Ureter (tissue), 1 donor: ENCODE results near the gene DNTT. TPM values are rescaled to one million over a fixed set of nuclear protein-coding genes. Genes with fewer than 3 reads are reported as not detected.
A peak's percentile ranks its signal among the peaks of the same experiment; 100 is the strongest.

ENCODE experiments used
- DNase-seq: peaks from one replicate; pipeline ENCODE4 v3.0.0-alpha.2; 2020; ENCODE audit warnings: low spot score
- total RNA-seq: library from RNA; stranded (reverse); gene quantifications from one replicate; pipeline ENCODE4 v1.2.4, GENCODE V29; 2023
- donor health status: DM: yes; HTN: yes; CAD: no.

DNTT gene
- total RNA-seq, 1 donor from 2014 or later: not detected

DNA sequence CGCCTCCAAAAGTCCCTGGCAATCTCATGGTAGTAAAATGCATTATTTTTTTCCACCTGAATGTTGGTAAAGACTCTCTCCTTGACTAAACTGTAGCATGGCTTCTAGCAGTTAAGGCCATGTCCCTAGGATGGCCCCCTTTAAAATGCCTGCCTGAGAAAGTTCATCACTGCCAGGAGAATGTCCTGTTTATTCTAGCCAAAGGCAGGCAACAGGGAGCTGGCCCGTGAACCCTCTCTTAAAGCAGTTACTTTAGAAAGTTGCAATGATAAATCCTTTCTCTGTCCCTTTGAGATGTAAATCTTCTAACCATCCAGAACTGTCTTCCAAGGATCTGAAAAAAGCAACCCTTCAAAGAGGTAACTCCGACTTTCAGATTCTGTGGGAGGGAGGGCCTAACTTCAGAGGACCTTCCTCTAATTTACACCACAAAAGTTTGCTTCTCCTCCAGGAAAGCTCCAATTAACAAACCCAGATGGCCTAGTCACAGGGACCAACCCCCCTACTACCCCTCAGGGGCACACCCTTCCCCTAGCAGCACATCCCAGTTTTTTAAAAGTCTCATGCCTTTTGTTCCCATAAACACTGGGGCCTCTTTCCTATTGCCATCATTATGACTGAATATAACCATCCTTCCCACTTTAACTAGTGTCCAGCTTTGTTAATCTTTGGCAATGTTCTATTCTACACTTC is 5.5 kb downstream of the DNTT start:
- no peak for DNase-seq

DNA sequence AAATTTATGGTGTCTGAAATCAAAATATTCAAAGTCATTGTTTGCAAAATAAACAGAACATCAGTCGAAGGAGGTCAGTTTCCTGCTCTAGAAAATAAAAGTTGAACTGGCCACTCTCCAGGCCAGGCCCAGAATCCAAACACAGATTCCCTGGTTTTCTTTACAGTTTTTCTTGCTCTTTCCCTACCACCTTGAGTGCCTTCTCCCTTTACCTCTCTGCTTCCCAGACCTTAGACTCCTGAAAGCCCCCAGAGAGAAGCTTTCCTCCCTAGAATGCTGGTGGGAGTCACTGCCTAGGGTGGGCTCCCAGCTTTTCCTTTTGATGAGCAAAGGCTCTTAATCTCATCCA is 6.1 kb downstream of the DNTT start:
- DNase-seq: no peak

DNA sequence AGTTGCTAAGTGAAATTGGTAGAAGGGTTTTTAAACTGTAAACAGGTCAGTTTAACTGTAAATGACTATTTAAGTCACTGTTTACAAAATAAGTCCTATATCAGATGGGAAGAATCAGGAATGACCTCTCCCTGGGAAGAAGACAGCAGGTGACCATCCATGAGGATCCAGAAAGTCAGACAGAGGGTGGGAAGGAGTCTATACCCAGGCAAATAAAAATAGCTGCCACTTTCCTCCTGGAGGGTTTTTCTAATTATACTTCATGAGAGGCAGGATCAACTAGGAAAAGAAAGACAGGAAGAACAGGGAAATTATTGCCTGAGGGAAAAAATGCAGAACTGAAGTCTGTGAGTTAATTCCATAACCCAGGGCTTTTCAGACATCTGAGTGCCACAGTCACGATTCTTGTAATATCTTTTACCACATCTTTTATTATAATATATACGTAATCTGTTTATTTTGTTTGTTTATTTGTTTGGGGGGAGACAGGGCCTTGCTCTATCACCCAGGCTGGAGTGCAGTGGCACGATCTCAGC is 7.0 kb downstream of the DNTT start:
- no peak for DNase-seq

DNA sequence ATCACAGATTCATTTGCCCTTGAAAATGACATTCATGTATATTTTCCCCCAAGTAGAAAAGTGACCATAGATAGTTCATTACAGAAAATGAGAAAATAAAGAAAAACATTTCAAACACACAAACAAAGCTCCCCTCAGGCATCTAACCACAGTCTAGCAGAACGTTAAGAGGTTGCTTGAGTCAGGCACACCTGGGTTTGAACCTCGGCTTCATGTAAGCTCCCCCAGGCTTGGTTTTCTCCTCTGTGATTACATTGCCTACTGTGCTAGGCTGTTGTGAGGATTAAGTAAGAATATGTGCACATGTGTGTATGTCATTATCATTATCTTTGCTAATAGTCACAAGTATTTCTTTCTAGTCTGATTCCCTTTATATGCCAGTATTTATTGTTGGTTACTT is 9.1 kb downstream of the DNTT start:
- DNase-seq: no peak

DNA sequence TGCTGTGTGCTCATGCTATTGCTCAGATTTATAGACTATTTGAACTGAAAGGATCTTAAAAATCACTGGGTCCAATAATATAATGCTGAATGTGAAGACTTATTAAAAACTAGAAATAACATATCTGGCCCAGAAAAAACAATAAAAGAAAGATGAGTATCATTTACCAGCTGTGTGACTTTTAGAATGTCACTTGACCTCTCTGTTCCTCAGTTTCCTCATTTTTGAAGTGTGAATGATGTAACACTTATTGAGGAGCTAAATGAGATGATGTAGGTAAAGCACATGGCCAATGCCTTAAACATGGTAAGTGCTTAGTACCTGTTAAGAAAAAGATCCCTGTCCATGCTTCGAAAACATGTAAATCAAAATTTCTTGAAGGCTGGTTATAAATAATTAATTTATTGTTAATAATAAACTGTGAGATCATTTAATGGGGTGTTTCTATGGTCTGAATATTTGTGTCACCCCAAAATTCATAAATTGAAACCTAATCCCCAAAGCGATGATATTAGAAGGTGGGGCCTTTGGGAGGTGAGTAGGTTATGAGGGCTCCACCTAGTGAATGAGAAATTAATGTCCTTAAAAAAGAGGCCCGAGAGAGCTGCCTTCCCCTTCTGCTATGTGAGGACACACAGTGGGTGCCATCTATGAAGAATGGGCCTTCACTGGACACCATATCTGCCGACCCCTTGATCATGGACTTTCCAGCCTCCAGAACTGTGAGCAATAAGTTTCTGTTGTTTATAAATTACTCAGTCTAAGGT is 13.0 kb downstream of the DNTT start:
- DNase-seq: no peak

DNA sequence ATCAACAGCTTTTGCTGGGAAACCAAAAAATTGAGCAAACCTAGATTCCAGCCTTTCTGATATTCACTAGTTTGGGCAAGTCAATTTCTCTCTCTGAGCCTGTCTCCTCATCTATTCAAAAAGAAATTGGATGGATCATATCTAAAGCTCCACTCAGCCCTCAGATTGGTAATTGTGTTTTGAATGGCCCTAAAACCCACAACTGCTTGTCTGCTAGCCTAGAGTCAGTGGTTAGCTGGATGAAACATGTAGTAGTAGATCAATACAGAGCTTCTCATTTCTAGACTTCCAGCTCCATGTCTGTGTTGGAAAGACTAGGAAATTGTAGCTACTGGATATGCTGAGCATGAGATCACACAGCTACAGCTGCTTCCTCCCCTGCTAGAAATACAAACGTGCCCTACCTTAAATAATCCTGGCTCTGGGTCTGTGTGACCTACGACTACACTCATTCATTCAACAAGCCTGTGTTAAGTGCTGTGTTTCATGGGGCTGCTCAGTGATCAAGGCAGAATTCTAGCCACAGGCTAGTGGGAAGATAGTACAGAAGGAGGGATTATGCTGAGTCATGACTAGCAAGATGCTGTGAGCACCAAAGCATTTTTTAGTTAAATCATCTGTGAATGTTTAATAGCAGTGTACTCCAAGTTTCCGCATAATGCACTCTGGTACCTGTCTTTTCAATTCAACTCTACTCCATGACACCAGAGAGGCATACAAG is 15.7 kb downstream of the DNTT start:
- DNase-seq: no peak

DNA sequence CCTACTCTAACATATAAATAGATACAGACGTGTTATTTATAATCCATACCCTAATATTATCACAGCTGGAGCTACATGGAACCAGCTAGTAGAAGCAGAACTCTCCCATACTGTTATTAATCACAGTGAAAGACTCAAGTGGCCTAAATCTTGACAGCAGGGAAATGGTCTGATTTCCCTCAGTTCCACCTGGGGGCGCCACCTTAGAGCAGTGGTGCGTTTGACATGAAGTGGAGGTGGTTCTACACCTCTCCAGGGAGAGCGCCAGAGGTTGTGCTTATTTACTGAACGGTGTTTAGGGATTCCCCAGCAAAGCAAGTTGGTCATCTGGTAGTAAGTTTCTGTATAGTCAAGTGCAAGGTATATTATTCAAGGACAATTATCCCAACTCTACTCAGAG is 17.6 kb downstream of the DNTT start:
- DNase-seq: no peak

DNA sequence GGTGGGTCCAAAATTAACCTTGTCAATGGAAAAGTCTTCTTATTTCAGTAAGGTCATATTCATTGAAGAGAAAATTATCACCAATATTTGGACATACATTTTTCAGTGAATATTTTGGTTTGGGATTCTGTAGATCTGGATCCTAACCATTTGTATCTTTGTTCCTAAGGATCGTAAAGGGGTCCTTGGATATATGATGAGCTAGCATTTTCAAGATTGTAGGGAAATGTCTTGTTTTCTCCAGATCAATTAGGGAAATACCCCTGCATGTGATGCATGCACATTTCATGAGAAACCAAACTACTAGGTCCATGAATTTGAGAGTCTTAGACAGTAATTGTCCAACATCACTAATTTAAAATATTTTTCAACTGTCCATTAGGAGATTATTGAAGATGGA is 18.0 kb downstream of the DNTT start:
- DNase-seq: no peak

DNA sequence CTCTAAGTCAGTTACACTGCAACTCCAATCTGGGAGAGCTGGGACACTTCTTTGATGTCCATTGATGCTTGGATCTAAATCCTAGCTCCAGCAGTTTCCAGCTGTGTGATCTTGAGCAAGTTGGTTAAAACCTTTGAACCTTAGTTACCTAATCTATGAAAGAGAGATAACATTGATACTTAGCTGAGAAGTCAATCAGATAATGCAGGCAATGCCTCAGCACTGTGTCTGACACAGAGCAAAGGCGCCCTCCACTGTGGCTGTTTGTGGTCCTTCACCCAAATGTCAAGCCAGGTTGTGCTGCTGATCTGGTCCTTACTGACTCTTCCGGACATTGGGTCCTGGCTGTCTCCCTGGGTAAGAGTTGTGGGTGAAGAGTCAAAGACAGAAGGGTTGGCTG is 20.2 kb downstream of the DNTT start:
- DNase-seq: no peak

DNA sequence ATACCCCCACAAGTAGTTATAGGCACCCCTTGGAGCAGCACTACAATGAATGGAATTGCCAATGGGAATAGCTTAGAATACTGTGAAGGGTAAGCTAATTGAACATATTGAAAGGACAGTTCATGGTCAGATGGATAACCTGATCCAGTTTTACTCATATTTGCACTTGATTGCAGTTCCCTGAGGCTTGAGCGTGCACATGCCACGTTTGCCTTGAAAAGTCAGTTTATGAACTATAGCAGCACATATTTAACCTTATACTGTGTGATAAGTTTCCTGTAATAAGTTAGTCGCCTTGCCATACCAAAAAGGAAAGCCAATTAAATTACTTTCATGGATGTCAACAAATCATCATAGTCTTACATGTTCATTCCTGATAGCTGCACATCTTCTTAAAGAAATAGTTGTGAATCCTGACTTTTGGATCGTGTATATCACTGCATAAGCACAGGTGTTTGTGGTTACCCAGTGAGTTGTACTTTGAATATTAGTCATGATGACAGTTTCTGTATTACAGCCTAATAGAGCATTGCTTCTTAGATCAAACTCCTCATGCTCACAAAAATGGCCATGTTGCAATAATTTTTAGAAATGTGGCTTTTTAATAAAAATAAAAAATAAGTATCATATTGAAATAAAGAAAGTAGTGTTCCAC is 21.6 kb downstream of the DNTT start:
- no peak for DNase-seq

DNA sequence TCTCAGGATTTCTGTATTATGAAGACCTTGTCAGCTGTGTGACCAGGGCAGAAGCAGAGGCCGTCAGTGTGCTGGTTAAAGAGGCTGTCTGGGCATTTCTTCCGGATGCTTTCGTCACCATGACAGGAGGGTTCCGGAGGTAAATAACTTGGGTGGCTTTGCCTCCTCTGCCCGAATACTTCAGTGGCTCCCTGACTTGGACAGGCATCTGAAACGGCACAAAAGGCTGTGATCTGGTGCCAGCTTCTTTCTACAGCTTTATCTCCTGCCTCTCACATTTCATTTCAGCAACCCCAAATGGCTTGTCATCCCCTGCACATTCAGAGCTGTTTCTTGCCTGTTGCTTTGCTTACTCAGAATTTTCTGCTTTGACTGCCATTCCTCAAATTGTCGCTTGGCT is 23.2 kb downstream of the DNTT start:
- DNase-seq: no peak

DNA sequence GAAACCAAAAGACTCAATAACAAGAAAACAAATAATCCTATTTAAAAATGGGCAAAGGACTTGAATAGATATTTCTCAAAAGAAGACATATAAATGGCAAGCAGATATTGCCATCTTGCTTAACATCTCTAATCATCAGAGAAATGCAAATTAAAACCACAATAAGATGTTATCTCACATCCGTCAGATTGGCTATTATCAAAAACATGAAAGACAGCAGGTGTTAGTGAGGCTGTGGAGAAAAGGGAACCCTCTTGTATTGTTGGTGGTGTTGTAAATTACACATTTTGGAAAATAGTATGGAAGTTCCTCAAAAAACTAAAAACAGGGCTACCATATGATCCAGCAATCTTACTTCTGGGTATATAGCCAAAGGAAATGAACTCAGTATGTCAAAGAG is 28.9 kb downstream of the DNTT start:
- DNase-seq: no peak

DNA sequence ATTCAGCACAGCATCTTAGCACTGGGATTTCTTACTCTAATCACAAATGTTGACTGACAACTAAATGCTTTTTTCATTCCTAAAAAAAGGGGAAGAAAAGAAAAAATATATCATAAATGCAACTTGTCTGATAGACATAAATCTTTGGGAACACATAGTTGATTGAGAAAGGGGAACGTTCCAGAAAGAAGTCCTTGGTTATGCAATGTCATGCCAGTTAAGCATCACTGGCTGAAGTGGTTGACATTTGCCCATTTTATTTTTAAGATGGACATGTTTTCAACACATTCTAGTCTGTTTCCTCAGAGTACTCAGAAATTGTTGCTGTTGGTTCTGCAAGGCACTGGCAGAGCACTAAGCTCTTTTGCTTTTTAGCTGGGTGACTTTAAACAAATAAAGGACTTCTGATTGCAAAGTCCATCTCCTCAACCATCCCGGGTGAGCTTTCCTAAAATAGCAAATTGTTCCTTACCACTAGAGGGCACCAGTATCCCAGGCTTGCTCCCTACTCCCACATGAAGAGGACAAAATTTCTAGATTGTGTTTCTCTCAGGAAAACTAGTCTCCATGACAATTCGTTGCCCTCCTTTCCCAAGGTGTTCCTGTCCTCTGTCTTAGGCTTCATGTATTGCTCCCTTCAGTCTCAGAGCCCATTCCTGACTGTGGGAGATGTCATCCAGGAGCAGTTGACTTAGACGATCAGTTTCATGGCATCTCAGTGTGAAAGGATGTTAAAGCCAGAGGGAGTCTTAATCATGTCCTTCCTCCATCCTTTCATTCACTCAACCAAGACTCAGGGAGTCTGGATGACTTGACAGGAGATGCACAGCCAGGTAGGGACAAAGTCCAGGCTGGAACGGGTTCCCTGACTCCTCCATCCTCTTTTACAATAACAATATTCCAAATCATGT is 30.6 kb downstream of the DNTT start:
- DNase-seq: no peak

DNA sequence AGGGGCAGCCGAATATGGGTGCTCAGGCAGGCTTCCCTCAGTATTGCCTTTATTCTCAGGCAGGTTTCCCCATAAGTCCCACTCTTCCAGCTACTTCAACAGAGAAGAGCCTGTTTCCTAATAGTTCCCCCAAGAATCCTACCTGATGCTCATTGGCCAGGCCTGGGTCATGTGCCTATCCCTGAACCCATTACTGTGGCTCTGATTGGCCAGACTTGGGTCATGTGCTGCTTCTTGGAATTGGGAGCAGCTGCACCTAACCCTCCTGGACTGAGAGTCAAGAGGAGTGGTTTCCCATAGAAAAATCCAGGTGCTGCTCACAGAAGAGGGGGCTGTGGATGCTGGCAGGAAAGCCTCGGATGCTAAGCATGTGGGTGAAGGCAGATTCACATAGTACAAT is 32.9 kb downstream of the DNTT start:
- DNase-seq: no peak

DNA sequence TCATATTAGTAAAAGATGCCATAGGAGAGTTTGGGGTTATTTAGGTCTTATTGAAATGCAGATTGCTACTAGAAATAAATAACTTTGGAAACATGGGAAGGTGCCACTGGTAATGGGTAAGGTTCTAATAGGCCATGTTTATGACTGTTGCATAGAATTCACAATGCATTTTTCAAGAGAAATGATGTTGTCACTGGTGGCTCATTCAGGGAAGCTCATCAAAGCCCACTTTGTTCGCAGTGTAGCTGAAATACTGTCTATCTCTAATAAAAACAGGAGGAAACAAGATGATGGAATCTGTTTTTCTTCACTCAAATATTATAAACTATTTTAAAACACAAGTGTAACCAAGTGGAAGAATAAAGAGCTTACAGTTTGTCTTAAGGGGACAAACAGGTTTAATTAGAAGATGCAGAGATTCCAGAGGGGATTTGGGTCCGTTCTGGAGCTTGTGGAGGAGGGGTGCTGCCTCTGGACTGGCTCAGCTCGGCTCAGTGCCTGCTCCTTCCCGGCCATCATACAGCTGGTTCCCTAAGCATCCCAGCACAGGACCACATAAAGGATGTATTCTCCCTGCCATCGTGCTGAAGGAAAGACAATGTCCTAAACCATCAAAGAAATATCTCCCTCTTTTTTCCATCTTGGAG is 34.2 kb downstream of the DNTT start:
- no peak for DNase-seq

DNA sequence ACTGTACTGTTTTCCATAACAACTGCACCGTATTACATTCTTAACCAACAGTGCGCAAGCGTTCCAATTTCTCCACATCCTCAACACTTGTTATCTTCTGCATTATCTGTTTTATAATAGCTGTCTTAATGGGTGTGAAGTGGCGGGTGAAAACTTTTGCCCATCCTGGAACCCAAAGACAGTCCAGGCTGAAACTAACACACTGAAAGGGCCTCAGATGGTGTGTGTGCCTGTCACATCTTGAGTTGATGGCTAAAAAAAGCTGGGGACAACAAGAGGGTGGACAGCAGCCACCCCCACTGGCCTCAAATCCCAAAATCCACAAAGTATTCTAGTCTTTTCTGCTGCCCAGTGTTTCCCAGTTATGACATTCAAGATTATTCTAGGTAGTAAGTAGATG is 35.1 kb downstream of the DNTT start:
- DNase-seq: no peak

DNA sequence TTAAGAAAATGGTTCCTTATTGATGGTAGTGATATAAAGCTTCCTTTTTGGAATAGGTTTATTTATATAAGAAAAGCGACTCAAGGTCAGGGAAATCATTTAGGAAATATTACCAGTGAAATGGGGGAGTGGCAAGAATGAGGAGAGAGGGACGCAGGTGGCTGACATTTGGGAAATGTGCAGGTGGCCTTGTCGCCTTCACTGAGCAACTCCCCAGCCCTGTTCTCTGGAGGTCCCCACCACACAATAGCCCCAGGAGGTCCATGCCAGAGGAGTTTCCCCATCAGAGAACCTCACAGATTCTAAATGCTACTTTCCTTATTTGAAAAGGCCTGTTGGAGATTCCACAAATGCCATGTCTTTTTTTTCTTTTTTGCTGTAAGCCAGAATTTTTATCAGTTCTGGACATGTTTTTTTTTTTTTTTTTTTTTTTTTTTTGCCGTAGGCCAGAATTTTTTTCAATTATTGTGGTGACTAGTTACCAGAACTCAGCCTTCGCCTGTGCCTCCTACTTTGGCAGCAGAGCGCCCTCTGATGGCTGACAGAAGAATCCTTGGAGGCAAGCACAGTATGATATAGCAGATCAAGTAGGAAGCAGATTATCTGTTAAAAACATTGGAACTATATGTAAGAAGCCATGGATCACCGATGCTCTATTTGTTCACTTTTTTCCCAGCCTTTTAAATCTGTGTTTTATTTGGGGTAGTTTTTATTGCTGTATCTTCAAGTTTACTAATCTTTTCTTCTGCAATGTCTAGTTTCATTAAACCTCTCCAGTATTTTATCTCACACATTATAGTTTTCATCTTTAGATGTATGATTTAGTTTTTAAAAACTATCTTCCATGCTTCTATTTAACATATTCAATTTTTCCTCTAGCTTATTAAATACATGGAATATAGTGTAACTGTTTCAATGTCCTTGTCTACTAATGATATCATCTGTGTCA is 36.0 kb downstream of the DNTT start:
- DNase-seq: peak; percentile 63

DNA sequence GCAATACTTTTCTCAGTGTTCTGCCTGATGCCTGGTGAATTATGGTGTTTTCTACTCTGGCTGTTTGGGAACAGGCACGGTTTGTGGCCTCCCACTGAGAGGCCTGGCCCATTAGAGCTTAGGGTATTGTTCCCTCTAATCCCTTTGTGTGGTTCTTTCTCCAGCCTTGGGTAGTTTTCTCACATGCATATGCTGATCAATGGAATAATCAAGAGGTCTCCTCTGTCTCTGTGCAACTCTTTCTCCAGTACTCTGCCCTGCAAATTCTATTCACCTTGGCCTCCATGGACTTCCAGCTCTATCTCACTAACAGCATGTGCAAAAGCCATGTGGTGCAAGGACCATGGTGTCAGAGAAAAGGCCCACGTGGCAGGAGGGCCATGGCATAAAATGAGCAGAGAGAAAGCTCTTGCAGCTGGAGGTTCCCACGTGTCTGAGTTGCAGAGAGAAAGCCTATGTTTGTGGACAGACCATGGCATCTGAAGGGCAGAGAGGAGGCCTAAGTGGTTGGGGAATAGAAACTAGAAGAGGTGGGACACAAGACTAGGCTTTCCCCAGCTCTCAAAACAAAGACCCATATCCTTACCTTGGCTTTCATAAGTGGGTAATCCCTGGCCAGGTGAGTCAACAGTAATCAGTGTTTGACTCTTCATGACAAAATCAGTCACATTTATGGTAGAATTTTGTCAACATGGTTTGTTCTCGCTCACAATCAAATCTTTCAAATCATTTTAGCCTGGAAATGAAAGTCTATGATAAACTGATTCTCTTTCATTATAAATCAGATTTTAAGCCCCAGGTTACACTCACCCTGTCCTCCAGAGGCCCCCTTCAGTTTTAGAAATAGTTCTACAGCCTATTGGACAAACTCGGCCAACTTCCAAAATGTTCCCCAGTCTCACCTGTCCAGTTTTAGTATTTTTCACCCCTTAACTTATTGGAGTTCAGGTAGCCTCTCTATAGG is 37.3 kb downstream of the DNTT start:
- no peak for DNase-seq
